GM18873 (cell line): ENCODE measurements around the gene DAB1.

ENCODE experiments used
- ATAC-seq: cut with Tn5 transposase; IDR thresholded peaks from one replicate; pipeline ENCODE4 v1.9.1; 2021; ENCODE audit warnings: mild to moderate bottlenecking, moderate library complexity, moderate number of reproducible peaks; ENCODE audit not compliant: unreplicated experiment, low FRiP score

The DAB1 gene

GRCh38 chr1:57192222-57192621 is 231.6 kb downstream of the DAB1 start:
- no peak for ATAC-seq

DNA sequence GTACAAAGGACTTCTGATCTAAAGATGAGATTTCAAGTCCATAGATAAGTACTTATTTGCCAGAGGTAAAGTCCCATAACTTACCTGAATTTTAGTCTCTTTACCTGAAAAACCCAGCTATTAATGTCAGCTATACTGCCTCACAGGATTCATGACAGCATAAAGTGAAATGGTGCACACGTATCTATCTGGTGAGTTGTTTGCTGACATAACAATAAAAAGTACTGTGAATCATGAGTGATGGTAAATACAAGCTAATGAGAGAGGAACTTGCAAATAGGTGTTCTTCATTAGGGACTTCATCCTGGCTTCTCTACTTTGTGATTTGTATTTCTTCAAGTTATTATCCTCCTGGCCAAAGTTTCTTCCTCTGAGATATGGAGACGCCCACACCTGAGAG is 233.0 kb downstream of the DAB1 start:
- ATAC-seq: no peak

DNA sequence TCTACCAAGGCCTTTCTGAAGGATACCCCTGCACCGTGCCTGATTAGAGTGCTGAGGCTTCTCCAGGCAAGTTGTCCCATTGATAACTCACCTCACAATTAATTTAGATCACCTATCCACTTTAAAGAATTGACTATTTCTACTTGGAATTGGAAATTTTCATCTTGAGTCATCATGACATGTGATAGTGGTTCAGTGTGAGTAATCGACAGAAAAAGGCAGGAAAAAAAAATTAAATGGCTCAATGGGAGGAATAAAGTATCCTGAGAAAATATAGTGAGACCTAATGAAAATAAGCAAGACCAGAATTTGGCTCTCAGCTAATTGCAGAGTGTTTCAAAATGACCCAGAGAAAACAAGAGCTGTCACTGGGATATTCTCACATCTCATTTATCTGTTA is 235.7 kb downstream of the DAB1 start:
- ATAC-seq: no peak

GRCh38 chr1:57186455-57186854 is 237.4 kb downstream of the DAB1 start:
- no peak for ATAC-seq

DNA sequence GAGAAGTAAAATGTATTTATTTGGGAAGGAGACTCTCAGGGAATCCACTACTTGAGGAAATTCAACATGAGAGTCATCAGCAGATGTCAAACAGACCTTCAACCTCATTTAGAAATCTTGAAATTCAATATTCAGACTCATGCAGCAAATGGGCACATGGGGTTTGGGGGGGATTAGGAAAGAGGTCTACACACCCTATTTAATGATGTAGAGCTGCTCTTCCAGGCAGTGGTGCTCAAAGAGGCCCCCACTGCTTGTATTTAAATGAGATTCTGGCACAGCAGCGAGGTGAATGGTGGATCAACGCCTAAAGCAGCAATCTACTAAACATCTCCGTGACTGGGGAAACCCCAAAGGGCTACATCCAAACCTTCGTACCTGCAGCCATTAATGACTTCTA is 244.9 kb downstream of the DAB1 start:
- no peak for ATAC-seq

- ATAC-seq: no peak
Observed at GRCh38 chr1:57175506-57175905, 248.4 kb downstream of the DAB1 start.

- ATAC-seq: no peak
Observed at GRCh38 chr1:57172040-57172439, 251.8 kb downstream of the DAB1 start.

DNA sequence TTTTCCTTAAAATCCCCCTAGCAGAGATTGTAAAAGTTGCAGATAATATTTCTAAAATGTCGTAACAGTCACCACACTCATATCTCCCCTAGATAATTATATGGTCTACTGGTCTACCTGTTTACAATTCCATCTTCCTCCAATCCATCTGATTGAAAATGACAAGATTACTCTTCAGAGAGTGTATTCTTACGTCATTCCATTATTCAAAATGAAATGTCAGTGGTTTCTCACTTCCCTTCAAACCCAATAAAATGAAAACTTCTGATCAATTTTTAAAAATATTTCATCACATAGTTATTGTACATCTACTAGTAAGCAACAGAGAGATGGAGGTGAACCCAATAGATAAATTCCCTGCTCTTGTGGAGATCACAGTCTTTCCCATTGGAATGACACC is 255.9 kb downstream of the DAB1 start:
- ATAC-seq: no peak

GRCh38 chr1:57165546-57165945 is 258.3 kb downstream of the DAB1 start:
- no peak for ATAC-seq

DNA sequence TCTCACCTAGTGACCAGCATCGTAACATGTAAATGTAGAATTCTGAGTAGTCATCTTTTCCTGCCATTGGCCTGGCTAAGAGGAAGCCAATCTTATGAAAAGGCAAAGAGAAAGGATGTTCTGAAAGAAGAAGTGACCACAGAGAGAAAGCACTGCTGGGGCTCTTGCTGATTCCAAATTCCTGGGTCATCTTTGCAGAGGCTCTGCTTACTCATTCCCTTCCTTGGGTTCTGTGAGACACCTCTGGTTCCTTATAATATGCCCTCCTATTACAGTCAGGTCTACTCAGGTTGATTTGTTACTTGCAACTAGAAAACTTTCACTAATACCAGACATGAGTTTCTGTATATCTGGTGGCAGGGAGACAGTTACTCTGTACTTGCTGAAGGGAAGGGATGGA is 259.3 kb downstream of the DAB1 start:
- no peak for ATAC-seq

GRCh38 chr1:57163789-57164188 is 260.1 kb downstream of the DAB1 start:
- ATAC-seq: no peak

- ATAC-seq: no peak
Observed at GRCh38 chr1:57163325-57163724, 260.5 kb downstream of the DAB1 start.

DNA sequence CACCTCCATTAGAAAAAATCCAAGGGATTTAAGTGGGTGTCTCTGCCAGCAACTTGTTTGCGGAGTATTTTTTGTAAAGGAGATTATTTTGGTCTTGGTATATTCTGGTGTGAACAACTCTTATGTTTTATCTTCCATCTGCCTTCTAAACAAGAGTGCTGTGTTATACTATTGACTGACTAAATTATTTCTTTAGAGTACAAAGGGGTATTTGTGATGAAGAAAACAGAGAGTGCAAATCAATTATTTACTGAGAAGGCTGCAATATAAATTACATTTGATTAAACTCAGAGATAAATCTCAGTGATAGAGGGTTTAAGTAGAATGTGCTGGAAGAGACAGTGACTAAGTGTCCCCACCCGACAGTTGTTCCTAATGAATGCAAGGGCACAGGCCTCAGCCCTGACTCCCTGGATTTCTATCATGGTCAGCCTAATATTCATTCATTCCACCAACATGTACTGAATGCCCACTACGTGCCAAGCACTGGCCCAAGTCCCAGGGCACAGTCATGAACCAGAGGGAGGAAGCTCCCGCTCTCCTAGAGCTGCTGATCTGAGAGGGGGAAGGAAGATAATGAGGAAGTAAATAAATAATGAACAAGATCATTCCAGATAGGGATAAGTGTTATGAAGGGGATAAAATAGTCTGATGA is 261.1 kb downstream of the DAB1 start:
- no peak for ATAC-seq

- no peak for ATAC-seq
Observed at GRCh38 chr1:57160594-57160993, 263.3 kb downstream of the DAB1 start.

DNA sequence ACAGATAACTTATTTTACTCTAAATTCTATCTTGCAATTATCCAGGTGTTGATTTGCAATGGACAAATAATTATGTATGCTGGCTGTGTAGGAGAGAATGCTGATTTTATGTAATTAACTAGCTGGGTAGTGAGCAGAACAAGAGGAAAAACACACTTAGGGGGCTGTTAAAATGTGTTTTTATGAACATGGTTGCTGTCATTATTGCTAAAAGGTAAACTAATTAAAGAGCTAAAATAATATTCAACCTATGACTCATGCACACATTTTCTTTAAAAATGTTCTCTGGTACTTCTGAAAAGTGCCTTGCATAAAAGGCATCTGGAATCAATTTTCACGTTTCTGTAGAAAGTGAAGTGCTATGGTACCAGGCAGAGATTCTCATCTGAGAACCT is 265.3 kb downstream of the DAB1 start:
- ATAC-seq: no peak

GRCh38 chr1:57157818-57158603 is 265.8 kb downstream of the DAB1 start:
- no peak for ATAC-seq

GRCh38 chr1:57156907-57157306 is 267.0 kb downstream of the DAB1 start:
- ATAC-seq: no peak

GRCh38 chr1:57146100-57146499 is 277.8 kb downstream of the DAB1 start:
- ATAC-seq: no peak

- ATAC-seq: no peak
Observed at GRCh38 chr1:57142999-57143398, 280.9 kb downstream of the DAB1 start.

DNA sequence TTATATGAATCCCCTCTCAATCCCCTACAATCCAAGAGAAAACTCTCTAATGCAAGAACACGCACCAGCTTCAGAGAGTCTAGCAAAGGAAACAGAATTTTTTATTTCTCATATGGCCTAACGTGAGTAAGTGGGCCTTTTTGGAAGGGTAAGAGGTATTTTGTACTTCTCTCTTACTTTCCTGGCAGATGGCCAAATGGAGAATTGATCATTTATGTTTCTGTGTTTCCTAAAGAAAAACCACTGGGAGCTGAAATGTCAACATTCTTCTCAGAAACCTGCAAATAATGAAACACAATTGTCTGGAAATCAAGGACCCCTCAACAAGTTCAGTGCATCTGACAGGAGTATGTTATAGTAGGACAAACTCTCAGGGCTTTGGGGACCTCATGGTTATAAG is 281.7 kb downstream of the DAB1 start:
- ATAC-seq: no peak

DNA sequence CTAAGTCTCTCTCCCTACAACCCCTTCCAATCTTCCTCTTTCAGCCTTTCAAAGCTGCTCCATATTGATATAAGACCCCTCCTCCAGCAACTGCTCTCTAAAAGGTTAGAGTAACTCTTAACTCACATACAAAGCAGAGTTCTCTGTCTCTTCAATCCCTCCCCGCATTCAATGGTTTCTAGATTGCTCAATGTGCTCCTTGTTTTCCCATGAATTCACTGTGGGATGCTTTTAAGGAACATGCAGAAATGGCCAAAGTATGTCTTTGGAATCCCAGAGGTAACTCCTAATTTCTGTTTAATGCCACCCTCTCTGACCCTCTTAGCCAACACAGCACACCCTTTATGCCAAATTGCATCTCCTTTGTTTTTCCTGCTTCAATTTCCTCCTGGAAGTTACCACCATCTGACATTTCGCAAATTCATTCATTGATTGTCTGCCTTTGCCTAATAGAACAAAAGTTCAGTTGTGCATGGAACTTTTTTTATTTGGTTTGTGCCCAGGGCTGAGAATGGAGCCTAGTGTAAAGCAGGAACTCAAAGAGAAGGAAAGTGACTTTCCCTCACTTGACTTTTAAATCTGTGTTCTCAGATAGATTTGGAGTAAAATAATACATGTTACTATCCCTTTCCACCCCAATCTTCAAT is 285.3 kb downstream of the DAB1 start:
- no peak for ATAC-seq

DNA sequence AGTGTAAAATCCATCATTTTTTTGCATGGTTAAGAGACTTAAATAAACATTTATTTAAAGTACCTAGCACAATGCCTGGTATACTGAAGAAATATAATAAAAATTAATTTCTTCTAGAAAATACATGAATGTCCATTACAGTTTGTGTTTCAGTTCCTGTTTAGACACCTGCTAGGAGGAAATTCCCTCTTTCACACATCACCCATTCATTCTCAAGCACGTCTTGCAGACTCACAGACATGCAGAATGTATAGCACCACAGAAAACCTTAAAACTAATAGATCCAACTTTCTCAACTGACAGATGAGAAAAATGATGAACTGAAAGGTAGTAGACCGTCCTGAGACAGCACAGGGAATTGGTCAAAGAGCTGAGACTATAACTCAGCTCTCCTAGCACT is 285.9 kb downstream of the DAB1 start:
- ATAC-seq: no peak
